Globus pallidus (tissue), 1 donor: ENCODE data around the gene INSC.
A peak's percentile ranks its signal among the peaks of the same experiment; 100 is the strongest.

Source experiments
- DNase-seq: peaks from one replicate; pipeline ENCODE4 v3.0.0-alpha.2; 2015; ENCODE audit warnings: low spot score

INSC gene

GRCh38 chr11:15108592-15109130 is 6.1 kb upstream of the INSC start:
- no peak for DNase-seq

- no peak for DNase-seq
Observed at GRCh38 chr11:15109602-15110001, 5.1 kb upstream of the INSC start.

- no peak for DNase-seq
Observed at GRCh38 chr11:15111215-15111614, 3.5 kb upstream of the INSC start.

GRCh38 chr11:15112131-15112541 is 2.6 kb upstream of the INSC start:
- DNase-seq = no peak

- peak; percentile 25 for DNase-seq
Observed at GRCh38 chr11:15113381-15113780, 1.3 kb upstream of the INSC start.

GRCh38 chr11:15115686-15116085 is 963 bp downstream of the INSC start:
- DNase-seq = no peak

- peak; percentile 83 for DNase-seq
Observed at GRCh38 chr11:15117751-15118150, 3.0 kb downstream of the INSC start.

GRCh38 chr11:15118431-15118830 is 3.7 kb downstream of the INSC start:
- no peak for DNase-seq

- DNase-seq = no peak
Observed at GRCh38 chr11:15119352-15119751, 4.6 kb downstream of the INSC start.

GRCh38 chr11:15119826-15120225 is 5.1 kb downstream of the INSC start:
- no peak for DNase-seq

- no peak for DNase-seq
Observed at GRCh38 chr11:15123849-15124248, 9.1 kb downstream of the INSC start.

- DNase-seq = no peak
Observed at GRCh38 chr11:15124528-15124927, 9.8 kb downstream of the INSC start.

- no peak for DNase-seq
Observed at GRCh38 chr11:15127341-15127740, 12.6 kb downstream of the INSC start.

- no peak for DNase-seq
Observed at GRCh38 chr11:15128621-15129020, 13.9 kb downstream of the INSC start.

- DNase-seq = no peak
Observed at GRCh38 chr11:15136166-15136565, 21.4 kb downstream of the INSC start.

- no peak for DNase-seq
Observed at GRCh38 chr11:15139096-15139770, 24.5 kb downstream of the INSC start.

GRCh38 chr11:15139958-15140659 is 25.4 kb downstream of the INSC start:
- DNase-seq = no peak

- no peak for DNase-seq
Observed at GRCh38 chr11:15141381-15141780, 26.7 kb downstream of the INSC start.

GRCh38 chr11:15142838-15143237 is 28.1 kb downstream of the INSC start:
- DNase-seq = no peak

GRCh38 chr11:15143855-15144254 is 29.1 kb downstream of the INSC start:
- no peak for DNase-seq

GRCh38 chr11:15144347-15144746 is 29.6 kb downstream of the INSC start:
- DNase-seq = no peak

- no peak for DNase-seq
Observed at GRCh38 chr11:15145151-15145550, 30.4 kb downstream of the INSC start.

GRCh38 chr11:15145615-15146014 is 30.9 kb downstream of the INSC start:
- DNase-seq = no peak
